Endometrium (tissue), 2 donors: ENCODE data around the gene KRT10.
"Not testable (repeated sequence)": the region's sequence is repeated elsewhere in the genome, so short reads cannot be mapped to it uniquely, and the experiment has no call there.

Experiments used
- FAIRE-seq: peaks from 2 replicates; lab custom pipeline; 2012; peaks lifted over from hg19 to GRCh38; lab: Jason Lieb, UNC
- donor health status: control.
- donor health status: control.

The KRT10 gene

GRCh38 chr17:40832840-40833239 lies 10.4 kb upstream of the KRT10 start:
- no peak for FAIRE-seq

GRCh38 chr17:40830085-40830776 lies 7.8 kb upstream of the KRT10 start:
- no peak for FAIRE-seq

DNA sequence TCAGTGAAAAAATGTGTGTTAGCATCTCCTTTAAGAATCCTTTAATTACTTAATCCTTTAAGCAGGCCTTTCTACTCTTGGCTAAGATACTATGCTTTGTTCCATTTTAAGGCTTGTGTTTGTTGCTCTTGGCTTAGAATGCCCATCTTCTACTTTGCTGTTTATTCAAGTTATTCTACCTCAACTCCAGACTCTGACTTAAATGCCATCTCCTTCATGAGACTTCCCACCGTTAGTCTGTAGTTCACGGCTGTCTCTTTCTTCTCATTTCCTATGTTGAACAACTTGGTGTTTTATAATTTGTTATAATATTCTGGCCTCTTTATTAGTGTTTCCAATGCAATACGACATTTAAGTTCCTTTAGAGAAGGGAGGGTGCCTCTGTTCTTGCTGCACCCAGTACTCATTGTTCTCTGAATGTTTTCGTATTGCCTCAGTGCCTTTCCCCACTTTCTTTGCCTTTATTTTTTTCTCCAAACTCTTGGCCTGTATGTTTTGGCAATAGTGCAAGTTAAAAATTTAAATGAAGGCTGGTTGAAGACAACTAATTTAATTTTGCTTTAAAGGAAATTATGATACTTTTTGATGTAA lies 6.1 kb upstream of the KRT10 start:
- FAIRE-seq = no peak

- no peak for FAIRE-seq
These were observed 5.5 kb upstream of the KRT10 start for GRCh38 chr17:40827746-40828453.

- no peak for FAIRE-seq
These were observed 3.2 kb upstream of the KRT10 start for GRCh38 chr17:40825599-40825998.

DNA sequence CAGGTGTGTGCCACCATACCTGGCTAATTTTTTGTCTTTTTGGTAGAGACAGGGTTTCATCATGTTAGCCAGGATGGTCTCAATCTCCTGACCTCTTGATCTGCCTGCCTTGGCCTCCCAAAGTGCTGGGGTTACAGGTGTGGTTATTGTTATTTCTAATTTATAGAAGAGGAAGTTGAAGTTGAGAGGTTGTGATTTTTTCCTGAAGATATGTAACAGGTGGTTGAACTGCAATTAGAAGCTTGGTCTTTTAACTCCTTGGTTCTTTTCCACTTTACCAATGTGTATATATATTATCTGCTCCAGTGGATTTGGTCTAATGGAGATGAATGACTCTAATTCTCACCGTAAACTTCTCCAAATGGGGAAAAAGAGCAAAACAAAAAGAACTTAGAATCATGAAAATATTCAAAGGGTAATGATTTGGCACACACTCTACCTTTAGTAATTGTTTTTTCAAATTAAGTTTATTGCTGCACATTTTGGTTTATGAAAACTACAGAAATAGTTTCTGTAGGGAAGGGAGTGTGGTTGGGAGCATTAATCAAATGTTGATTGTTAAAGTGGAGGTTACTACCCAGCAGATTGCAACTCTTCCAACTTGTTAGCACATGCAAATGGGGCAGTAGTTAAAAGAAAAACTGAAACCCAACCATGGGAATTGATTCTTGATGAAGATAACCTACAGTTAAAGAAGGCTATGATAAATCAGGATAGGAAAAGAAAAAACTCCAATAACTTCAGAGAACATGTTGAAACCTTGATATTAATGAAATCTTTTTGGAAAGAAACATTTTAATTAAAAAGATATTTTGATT lies 1.8 kb upstream of the KRT10 start:
- no peak for FAIRE-seq

GRCh38 chr17:40821536-40821935 lies 878 bp downstream of the KRT10 start:
- no peak for FAIRE-seq

DNA sequence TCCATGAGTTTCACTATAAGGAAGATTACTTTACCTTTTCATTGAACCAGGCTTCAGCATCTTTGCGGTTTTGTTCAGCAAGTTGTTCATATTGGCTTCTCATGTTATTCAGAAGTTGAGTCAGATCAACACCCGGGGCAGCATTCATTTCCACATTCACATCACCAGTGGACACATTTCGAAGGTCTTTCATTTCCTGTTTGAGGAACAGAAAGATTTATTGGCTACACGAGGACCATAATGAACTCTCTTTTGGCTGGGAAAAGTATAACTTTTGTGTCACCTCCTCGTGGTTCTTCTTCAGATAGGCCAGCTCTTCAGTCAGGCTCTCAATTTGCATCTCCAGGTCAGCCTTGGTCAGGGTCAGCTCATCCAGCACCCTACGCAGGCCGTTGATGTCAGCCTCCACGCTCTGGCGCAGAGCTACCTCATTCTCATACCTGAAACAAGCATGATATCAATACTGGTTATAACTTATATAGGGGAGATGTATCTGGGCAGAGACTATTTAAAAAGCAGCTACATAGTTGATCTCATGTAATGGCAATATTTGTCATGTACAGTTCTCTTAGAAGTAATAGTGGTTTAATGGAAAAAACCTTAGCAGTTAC lies 2.1 kb downstream of the KRT10 start:
- no peak for FAIRE-seq

DNA sequence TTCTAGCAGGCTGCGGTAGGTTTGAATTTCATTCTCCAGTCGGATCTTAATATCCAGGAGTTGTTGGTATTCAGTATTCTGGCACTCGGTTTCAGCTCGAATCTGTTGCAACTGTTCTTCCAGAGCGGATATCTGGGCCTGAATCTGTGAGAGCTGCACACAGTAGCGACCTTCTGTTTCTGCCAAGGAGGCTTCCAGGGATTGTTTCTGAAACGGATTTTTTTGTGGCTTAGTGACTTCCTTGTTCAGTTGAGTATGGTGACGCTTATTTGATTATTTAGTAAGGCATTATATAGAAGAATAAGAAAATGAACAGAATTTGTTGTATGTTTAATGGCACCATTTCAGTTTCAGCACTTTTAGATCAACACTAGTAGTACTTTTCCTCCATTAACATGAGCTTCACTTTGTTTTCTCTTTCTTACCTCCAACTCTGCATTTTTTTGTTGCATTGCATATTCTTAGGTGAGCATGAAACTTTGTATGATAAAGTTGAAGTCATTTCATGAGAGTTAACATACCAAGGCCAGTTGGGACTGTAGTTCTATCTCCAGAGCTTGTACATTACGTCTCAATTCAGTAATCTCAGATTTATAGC lies 2.8 kb downstream of the KRT10 start:
- no peak for FAIRE-seq

DNA sequence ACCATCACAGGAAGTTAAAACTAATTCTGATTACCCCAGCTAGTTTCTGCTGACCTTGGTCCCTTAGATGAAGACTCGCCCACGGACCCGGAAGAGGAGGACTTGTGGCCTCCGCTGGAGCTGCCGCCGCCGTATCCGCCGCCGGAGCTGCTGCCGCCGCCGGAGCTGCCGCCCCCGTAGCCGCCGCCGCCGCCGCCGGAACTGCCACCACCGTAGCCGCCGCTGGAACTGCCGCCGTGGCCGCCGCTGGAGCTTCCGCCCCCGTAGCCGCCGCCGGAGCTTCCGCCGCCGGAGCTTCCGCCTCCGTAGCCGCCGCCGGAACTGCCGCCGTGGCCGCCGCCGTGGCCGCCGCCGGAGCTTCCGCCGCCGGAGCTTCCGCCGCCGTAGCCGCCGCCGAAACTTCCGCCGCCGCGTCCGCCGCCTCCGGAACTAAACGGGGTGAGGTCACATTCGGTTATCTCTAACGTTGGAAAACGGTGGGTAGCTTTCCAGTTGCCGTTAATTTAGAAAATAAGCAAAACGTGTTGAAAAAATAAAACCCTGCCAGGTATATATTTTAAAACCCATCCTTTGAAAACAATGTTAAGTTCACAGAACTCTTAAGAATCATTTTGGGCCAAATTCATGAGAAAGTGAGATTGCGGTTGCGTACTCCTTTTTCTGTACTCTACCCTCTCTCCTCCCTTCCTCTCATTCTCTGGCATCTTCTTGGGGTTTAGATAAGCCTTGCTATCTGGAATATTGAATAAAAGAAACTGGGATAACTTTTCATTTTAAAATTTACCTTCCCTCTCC lies 3.5 kb downstream of the KRT10 start:
- FAIRE-seq = no peak

DNA sequence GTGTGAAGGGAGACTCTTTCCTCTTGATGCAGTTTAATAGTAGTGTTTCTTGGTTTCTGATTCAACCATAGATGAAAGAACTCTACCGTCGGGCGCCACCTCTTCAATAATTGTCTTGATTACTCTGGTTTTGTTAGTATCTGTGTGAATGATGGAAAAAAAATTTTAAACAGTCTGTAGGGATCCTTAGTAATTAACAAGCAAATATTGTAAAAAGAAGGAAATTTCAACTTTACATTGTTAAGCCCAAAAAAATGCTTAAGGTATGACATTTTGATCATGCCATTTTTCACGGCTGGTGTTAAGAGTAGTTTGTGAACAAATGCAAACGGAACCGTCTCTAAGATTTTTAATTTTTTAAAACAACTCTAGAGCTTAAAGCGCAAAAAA lies 4.1 kb downstream of the KRT10 start:
- no peak for FAIRE-seq

DNA sequence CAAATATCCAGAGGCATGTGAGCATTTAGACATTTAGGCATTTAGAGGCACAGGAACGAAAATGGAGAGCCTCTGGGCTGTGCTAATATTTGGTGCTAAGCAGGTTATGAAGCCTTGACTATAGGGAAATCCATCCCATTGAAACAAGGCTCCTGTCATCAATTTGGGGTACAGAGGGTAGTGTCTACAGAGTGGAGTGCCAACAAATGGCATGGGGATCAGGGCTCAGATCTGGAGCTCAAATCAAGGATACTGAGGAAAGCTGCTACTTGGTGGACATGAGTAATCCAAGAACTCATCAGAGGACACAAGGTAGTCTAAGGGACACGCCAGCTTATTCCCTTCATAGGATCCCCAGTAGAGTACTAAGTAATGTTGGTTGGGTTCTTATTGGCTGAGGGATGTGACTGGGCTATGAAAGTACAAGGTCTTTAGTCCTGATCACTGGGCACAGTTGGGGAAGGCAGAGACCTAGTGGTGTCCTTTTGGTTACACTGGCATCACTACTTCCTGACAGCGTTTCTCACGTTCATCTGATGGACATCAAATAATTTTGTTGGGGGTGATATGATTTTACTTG lies 5.2 kb downstream of the KRT10 start:
- no peak for FAIRE-seq

- FAIRE-seq = no peak
These were observed 5.8 kb downstream of the KRT10 start for GRCh38 chr17:40816569-40816968.

DNA sequence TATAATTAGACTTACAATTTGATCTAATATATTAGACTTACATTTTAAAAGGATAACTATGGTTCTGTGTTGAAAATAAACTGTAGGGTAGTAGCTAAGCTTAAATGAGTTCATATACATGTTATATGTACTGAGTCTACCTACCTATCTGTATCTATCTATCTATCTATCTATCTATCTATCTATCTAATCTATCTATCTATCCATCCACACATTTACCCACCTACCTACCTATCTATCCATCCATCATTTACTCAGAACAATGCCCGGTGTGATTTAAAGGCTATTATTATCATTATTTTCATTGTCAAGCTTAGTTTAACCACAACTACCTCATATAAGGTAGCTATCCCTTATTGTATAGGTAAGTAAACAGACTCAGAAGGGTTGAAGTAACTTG lies 7.0 kb downstream of the KRT10 start:
- FAIRE-seq = no peak

DNA sequence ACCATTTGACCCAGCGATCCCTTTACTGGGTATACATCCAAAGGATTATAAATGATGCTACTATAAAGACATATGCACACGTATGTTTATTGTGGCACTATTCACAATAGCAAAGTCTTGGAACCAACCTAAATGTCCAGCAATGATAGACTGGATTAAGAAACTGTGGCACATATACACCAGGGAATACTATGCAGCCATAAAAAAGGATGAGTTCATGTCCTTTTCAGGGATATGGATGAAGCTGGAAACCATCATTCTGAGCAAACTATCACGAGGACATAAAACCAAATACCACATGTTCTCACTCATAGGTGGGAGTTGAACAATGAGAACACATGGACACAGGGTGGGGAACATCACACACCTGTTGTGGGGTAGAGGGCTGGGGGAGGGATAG lies 7.8 kb downstream of the KRT10 start:
- FAIRE-seq = not testable (repeated sequence)

DNA sequence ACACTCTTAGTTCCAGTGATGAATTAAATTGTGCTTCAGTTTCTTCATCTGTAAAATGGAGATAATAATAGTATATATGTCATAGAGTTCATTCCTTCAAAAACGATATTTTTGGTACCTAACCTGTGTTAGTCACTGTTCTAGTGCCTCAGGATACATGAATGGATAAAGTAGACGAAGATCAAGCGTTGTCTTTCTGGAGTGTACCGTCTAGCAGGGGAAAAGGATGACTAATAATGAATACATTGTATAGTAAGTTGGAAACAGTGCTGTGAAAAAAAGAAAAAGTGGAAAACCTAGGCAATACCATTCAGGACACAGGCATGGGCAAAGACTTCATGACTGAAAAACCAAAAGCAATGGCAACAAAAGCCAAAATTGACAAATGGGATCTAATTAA lies 8.6 kb downstream of the KRT10 start:
- no peak for FAIRE-seq

DNA sequence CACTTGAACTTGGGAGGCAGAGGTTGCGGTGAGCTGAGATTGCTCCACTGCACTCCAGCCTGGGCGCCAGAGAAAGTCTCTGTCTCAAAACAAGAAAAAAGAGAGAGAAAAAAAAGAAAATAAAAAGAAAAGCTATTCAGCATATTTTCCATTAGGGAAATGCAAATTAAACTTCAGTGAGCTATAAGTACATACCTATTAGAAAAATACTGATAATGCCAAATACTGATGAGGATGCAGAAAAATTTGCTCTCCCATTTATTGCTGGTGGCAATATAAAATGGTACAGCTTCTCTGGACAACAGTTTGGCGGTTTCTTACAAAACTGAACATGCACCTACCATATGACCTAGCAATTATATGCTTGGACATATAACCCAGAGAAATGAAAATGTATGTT lies 9.8 kb downstream of the KRT10 start:
- no peak for FAIRE-seq

DNA sequence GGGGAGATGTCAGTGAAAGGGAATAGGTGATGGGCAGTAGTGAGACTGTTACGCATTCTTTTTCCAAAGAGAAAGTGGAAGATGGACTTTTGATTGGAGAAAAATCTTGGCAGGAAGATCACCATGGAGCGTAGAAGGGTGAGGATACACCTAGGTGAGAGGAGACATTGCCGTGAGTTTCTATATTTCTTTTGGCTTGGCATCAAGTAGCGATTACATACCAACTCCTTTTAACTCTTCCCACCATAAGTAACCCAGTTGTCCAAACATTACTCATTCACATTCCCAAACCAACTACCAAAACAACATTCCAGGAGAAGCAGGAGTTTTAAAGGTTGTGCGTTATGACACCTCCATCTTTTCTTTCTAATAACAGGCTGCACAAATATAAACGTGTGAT lies 11.9 kb downstream of the KRT10 start:
- FAIRE-seq = no peak

GRCh38 chr17:40809721-40810421 lies 12.5 kb downstream of the KRT10 start:
- FAIRE-seq = no peak

DNA sequence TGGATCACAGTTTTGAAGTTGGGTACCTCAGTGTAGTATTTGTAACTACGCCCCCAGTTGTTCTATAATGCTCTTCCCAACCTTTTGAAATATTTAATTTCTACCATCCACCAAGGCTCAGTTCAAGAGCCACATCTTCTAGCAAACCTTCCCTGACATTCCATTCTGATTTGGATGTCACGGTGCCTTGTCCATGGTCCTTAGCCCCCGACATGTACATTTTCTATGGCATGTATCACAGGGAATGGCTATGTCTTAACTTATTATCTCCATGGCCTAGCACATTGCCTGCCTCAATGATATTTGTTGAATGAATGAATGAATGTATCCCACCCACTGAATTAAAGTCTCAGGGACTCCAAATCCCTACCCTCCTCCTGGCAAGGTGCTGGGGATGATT lies 16.3 kb downstream of the KRT10 start:
- no peak for FAIRE-seq
